Measurements from ENCODE around the gene P2RX3.
A peak's percentile ranks its signal among the peaks of the same experiment; 100 is the strongest.
"Not testable (repeated sequence)": the region's sequence is repeated elsewhere in the genome, so short reads cannot be mapped to it uniquely, and the experiment has no call there.

Gene P2RX3

DNA sequence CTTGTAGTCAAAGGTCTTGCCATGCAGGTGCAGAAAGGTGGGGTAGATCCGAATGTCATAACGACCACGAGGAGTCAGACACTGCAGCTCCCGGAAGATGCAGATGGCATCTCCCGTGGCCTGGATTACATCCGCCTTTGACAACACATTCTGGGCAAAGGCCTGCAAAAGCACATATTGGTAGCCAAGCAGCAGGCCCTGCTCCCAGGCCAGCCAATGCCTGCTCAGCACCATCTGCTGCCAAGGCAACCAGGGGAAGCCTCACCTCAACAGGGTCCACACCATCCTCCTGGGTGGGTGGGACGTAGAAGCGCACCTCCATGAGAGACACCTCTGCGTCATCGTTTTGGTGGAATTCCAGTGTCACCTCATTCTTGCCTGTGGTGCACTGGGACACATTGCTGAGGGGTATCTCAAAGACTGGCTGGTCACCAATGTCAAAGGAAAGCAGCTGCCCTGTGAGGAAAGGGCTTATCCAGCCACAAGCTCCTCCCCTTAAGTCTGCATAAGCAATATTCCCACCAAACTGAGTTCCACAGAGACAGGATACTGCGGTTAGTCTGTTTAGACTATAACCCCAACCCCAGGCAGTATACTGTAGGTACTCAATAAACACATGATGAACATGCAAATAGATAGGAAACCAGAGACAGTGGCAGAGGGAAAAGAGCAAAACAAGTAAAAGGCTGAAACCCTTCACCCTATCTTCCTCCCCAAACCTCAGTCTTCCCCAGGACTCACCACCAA, 5.3 kb upstream of the P2RX3 start:
- no peaks in the 10 kb centered on the region for H3K9me3 Mint-ChIP-seq
- peaks cover 66% of the 10 kb centered on the region for H3K4me1 Mint-ChIP-seq
- DNase-seq (no peak), ATAC-seq (no peak)
- H3K27me3 Mint-ChIP-seq: no peaks in the 10 kb centered on the region
- H3K27ac Mint-ChIP-seq: no peak overlapping the region
- peak overlapping the region in 1 of 2 donors; percentile 3 for H3K4me3 Mint-ChIP-seq

DNA sequence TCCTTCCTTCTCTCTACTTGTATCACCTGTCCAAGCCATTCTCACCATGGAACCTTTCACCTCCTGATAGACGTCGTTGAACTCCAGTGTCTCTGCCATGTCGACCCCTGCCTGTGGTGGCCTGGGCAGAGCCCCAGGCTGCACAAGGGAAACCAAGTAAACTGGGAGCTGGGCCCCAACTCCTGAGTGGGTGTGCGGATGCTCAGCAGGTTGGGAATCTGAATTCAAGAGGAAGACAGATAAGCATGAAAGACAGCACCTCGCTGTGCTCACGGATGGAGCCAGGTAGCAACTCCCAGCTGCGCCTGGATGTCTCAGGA, 3.2 kb upstream of the P2RX3 start:
- no peaks in the 10 kb centered on the region for H3K9me3 Mint-ChIP-seq
- DNase-seq (no peak), ATAC-seq (no peak)
- peak overlapping the region; percentile 97 to 100 for H3K4me3 Mint-ChIP-seq
- H3K27ac Mint-ChIP-seq: peak overlapping the region; percentile 98
- peaks cover 55% of the 10 kb centered on the region for H3K4me1 Mint-ChIP-seq
- H3K27me3 Mint-ChIP-seq: no peaks in the 10 kb centered on the region

DNA sequence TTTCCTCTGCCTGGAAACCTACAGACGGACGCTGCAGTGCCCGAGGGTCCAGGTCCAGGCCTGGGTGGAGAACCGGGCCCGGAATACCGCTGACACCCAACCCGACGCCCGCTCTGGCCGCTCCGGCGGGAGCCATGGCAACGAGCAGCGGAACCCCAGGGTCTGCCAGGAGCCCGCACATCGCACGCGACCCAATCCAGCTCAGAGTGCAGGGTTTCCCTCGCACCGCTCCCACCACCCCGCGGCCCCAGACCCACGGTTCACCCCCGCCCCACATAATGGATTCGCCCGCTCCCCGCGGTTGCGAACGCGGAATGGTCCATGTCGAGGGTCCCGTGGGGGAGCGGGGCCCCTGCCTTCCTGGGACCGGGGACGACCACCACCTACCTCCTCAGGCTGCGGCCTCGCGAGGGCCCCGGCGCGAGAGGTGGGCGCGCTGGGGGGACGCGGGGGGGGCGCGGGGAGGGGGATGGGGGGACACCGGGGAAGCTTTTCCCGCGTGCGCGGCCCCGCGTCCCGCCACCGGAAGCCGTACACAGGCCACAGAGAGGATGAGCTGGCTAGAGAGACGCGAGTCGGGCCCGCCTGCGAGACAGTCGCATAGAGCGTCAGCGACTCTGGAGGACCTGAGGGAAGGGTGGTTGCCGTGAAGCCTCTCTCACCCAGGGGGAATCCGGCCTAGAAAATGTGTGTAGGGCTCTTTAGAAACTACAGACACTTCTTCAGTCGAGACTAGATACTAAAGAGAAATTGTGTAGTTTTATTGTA, 2.6 kb upstream of the P2RX3 start, which contains the start of gene SSRP1:
SSRP1 (minus strand) TSS at position 550 of the 768 bp plus-strand sequence. CDS start 771 bp downstream, outside the sequence.
- peak; percentile 99 for ATAC-seq
- Mint-ChIP-seq H3K4me1 (peaks cover 55% of the 10 kb centered on the region), H3K27me3 (peaks cover 3% of the 10 kb centered on the region)

DNA sequence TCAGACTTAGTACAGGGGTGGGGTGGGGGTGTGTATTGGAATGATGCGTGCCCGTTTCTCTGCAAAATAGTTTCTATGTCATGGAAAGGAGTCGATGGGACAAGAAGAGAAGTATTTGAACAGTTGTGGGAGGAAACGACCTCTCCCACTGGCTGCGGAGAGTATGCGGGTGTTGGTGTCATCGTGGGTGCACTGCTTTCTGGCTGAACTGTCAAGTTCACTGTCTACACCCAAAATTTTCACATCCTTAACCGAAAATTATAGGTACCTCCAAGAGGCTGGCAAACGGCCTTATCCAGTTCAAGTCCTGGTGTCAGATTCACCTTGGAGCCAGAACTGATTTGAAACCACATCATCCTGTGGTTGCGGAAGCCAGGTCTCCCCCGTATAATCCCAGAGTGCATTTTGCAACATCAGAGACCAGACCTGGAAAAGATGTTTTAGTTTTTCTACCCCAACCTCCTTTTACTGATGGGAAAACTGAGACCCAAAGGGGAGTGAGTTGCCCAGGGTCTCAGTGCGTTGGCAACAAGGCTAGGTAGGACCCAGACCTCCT, 2.0 kb upstream of the P2RX3 start:
- Mint-ChIP-seq H3K27me3 (peaks cover 8% of the 10 kb centered on the region), H3K9me3 (no peaks in the 10 kb centered on the region)
- peak; percentile 42 for ATAC-seq

More for the DNA sequence above, 2.6 kb upstream of the P2RX3 start, which contains the start of gene SSRP1:
- Mint-ChIP-seq H3K9me3 (no peaks in the 10 kb centered on the region), H3K27ac (peak within 1 kb of the TSS; percentile 98 to 100), H3K4me3 (peak within 1 kb of the TSS; percentile 97 to 100)
- peak; percentile 84 to 90 for DNase-seq

DNA sequence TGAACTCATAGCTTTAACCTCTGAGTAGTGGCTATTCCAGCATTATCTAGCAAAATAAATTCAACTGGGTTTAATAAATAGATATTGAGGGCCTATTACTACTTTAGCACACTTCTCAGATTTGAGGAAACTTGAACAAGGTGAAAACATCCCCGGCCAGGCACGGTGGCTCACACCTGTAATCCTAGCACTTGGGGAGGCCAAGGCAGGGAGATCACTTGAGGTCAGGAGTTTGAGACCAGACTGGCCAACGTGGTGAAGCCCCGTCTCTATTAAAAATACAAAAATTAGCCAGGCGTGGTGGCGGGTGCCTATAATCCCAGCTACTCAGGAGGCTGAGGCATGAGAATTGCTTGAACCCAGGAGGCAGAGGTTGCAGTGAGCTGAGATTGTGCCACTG, 1.3 kb upstream of the P2RX3 start:
- H3K27ac Mint-ChIP-seq, H3K4me3 Mint-ChIP-seq, DNase-seq, ATAC-seq, H3K9me3 Mint-ChIP-seq, H3K27me3 Mint-ChIP-seq: not testable (repeated sequence)
- H3K4me1 Mint-ChIP-seq: peaks cover 49% of the 10 kb centered on the region

More for the DNA sequence above, 2.0 kb upstream of the P2RX3 start:
- Mint-ChIP-seq H3K4me3 (peak overlapping the region; percentile 97 to 100), H3K4me1 (peaks cover 53% of the 10 kb centered on the region), H3K27ac (peak overlapping the region; percentile 98 to 100)
- DNase-seq: peak in 1 of 2 donors; percentile 34

DNA sequence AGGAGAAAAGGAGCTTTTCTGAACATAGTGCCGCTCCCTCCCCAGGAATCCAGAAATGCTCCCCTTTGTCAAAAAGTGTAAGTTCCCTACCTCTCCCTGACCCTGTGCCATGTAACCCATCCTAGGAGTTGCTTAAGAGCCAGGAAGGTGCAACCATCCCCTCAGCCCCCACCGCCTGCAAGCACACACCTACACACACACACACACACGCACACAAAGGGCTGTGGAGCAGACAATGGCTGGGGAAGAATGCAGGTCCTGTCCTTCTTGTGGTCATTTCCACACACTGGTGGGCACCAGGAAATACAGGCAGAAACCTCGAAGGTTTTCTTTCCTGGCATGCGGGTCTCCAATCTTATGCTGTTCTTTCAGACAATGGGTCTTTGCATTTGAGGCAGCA, 1.2 kb downstream of the P2RX3 start:
- DNase-seq (no peak), ATAC-seq (no peak)
- no peak overlapping the region for H3K27ac Mint-ChIP-seq
- H3K4me3 Mint-ChIP-seq: no peak overlapping the region
- peaks cover 8% of the 10 kb centered on the region for H3K27me3 Mint-ChIP-seq
- peaks cover 30% of the 10 kb centered on the region for H3K4me1 Mint-ChIP-seq
- no peaks in the 10 kb centered on the region for H3K9me3 Mint-ChIP-seq

DNA sequence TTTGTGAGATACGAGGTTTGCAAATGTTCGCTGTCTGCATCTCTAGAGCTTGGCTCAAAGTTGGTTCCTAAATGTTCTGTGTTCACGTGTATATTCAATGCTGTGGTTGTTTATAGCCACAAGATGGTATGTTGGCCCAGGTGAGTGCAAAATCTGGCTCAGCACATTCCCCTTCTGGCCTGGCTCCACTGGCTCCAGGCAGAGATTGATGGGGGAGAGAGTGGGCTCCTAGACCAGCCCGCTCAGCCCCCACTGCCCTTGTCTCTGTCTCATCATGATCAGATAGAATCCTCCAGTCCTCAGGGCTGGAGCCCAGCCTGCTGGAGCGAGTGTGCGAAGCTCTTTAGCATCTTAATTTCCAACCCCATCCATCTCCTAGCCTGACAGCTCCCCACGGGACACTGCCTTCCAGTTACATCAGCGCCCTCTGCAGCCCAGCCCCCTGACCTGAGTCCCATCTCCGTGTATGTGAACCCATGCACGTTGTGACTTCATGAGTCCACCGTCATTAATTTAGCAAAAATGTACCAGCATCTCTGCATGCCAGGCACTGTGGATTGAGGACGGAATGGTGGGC, 2.0 kb downstream of the P2RX3 start:
- H3K27ac Mint-ChIP-seq: no peak overlapping the region
- H3K4me1 Mint-ChIP-seq: peaks cover 22% of the 10 kb centered on the region
- H3K9me3 Mint-ChIP-seq: no peaks in the 10 kb centered on the region
- peaks cover 8% of the 10 kb centered on the region for H3K27me3 Mint-ChIP-seq
- ATAC-seq (no peak), DNase-seq (no peak)
- H3K4me3 Mint-ChIP-seq: no peak overlapping the region

DNA sequence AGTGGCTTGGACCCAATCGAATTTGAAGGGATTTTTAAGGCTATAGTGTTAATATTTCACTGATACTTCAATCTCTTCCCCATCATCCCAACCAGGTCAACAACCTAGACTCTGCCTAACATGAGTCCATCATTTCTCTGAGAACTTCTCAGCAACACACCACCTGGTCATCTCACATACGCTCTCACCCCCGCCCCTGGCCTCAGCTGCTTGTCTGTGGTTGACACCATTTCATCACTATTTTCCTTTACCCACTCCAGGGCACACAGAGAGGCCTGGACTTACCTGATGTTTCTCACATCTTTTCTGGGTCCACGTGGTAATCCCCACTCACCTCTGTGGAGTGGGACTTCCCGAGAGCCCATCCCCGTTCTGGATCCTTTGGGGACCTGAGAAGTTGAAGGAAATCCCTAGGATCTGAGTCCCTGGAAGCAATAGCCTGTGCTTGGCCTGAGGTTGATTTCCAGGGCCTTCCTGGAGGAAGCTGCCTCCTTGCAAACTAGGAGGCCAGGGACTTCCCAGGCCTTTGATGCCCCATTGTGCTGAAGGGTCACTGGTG, 3.2 kb downstream of the P2RX3 start:
- DNase-seq (no peak), ATAC-seq (no peak)
- Mint-ChIP-seq H3K4me1 (peaks cover 24% of the 10 kb centered on the region), H3K9me3 (no peaks in the 10 kb centered on the region), H3K27ac (no peak overlapping the region), H3K4me3 (no peak overlapping the region), H3K27me3 (peaks cover 8% of the 10 kb centered on the region)

DNA sequence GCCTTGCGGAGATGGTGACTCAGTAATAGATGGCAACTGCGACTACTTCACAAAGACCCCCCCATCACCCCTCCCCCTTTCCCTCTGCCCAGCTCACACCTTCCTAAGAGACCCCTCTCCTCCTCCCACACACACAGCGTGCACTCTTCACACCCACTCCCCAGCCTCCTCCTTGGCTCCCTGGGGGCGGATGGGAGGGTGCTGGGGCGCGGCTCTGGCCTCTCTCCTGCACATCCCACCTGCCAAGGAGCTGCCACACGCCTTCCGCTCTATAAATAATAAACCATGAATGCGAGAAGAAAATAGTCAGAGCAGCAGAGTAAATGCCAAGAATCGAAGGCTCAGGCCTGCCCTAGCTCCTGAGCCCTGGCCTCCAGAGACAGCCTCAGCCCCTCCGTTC, 4.5 kb downstream of the P2RX3 start:
- Mint-ChIP-seq H3K4me3 (no peak overlapping the region), H3K4me1 (peaks cover 23% of the 10 kb centered on the region), H3K27ac (no peak overlapping the region), H3K27me3 (peaks cover 13% of the 10 kb centered on the region), H3K9me3 (no peaks in the 10 kb centered on the region)
- DNase-seq (no peak), ATAC-seq (no peak)

DNA sequence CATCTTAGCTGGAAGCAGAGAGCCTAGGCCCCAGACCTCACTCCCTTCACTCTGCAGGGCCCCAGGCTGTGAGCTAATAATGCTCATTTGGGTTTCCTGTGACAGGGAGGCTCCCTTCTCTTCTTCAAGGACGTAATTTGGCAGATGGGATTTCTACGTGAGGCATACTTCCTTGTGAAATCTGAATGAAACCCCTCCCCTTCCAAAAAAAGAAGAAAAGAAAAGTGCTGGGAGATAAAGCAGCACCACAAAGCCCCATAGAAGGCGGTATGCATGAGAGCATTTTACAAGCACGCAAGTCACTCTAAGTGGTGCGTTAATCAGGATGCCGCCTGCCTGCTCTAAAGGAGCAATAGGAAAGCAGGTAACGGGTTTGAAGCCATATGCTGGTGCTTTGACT, 5.7 kb downstream of the P2RX3 start:
- Mint-ChIP-seq H3K27ac (no peak overlapping the region), H3K9me3 (no peaks in the 10 kb centered on the region), H3K4me1 (peaks cover 24% of the 10 kb centered on the region), H3K4me3 (no peak overlapping the region), H3K27me3 (peaks cover 16% of the 10 kb centered on the region)
- no peak for ATAC-seq
- DNase-seq: no peak

DNA sequence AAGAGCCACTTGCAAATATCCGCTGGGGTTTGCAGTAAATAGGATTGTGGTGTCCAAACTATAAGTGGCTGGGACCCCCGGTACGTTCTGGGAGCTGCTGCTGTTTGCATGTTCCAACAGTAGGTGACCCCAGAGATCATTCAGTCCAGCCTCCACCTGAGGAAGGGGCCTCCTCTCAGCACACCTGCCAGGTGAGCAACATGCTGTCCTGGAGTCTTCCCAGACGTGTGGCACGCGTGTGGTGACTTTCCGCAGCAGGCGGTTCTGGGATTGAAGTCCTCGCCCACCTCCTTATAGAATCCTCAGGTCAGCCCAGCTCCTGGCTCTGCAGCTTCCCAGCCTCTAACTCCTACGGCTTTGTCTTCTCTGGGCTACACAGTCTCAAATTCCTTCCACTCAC, 6.7 kb downstream of the P2RX3 start:
- ATAC-seq: no peak
- Mint-ChIP-seq H3K27ac (no peak overlapping the region), H3K4me1 (peaks cover 24% of the 10 kb centered on the region), H3K4me3 (no peak overlapping the region), H3K9me3 (no peaks in the 10 kb centered on the region), H3K27me3 (peaks cover 16% of the 10 kb centered on the region)
- DNase-seq: no peak

DNA sequence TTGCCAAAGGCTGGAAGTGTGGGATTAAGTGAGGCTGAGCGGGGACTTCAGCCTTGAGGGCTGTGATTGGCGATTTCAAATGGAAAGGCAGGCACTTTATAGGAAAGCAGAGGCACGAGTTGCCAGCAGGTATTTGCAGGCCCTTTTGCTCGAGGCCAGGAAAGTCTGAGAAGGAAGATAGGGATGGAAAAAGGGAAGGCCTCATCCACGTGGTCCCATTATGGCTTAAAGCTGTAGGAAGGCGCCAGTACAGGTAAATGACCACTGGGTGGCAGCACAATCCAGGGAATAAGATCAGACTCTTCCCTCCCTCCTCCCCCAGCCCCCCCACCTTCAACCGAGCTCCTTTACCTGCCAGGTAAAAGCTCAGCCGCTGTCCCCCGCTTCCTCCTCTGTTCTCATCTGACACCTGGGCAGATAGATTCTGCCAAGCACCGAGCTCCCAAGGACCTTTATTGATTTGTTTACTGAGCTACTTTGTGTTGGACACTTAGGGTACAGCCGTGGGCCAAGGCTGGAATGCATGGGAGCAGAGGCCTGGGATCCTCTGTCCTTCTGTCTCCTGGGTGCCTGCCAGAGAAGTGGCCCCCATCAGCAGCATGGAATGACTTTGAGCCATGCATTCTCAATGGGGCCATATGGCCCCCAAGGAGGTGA, 7.5 kb downstream of the P2RX3 start:
- ATAC-seq (peak; percentile 60), DNase-seq (peak; percentile 45 to 60)
- peaks cover 17% of the 10 kb centered on the region for H3K4me1 Mint-ChIP-seq
- no peaks in the 10 kb centered on the region for H3K9me3 Mint-ChIP-seq
- no peak overlapping the region for H3K27ac Mint-ChIP-seq
- peaks cover 11% of the 10 kb centered on the region for H3K27me3 Mint-ChIP-seq
- H3K4me3 Mint-ChIP-seq: no peak overlapping the region

DNA sequence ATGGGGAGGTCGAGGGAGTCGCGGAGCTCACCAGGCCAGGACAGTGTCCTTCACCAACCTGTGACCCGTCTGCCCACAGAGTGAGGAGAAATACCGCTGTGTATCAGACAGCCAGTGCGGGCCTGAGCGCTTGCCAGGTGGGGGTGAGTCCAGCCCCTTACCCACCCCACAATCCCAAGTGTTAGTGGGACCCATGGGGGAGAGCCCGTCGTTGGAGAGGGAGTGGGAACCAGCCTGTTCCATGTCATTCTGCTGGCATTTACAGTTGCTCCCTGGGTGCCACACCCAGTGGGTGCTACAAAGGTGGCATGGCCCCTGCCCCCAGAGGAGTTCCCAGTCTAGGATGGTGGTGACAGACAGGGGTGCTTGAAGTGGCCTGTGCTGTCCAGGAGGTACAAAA, 9.2 kb downstream of the P2RX3 start:
- no peak for DNase-seq
- H3K27me3 Mint-ChIP-seq: peaks cover 8% of the 10 kb centered on the region
- no peak overlapping the region for H3K4me3 Mint-ChIP-seq
- ATAC-seq: peak; percentile 24
- H3K27ac Mint-ChIP-seq: peak overlapping the region in 1 of 2 donors; percentile 91
- peaks cover 5 to 6% of the 10 kb centered on the region in 2 donors for H3K9me3 Mint-ChIP-seq
- H3K4me1 Mint-ChIP-seq: peaks cover 13% of the 10 kb centered on the region

DNA sequence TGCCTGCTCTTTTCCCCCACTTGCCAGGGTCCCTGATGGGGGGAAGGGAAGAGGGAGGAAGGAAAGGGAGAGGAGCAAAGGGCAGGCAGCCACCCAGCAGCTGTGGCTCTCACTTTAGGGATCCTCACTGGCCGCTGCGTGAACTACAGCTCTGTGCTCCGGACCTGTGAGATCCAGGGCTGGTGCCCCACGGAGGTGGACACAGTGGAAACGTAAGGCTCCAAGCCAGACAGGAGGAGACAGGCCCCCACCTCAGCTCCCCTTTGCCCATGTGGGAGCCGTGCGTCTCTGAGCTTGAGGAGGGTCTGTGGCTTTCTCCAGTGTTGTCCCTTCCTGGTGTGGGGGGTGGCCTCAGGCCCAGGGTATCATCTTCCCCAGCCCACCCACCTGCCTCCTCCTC, 9.9 kb downstream of the P2RX3 start:
- ATAC-seq (peak; percentile 14), DNase-seq (no peak)
- peaks cover 12% of the 10 kb centered on the region for H3K27me3 Mint-ChIP-seq
- H3K27ac Mint-ChIP-seq: no peak overlapping the region
- H3K9me3 Mint-ChIP-seq: peaks cover 5 to 6% of the 10 kb centered on the region in 2 donors
- H3K4me3 Mint-ChIP-seq: no peak overlapping the region
- peaks cover 13% of the 10 kb centered on the region for H3K4me1 Mint-ChIP-seq

All from stimulated activated naive CD8-positive, alpha-beta T cell treated with anti-CD3 and anti-CD28 coated beads, Interleukin-15, amount 100 ng/mL, for 72 hours (primary cell).